ENCODE measurements around the gene CAMK1G.

DNA sequence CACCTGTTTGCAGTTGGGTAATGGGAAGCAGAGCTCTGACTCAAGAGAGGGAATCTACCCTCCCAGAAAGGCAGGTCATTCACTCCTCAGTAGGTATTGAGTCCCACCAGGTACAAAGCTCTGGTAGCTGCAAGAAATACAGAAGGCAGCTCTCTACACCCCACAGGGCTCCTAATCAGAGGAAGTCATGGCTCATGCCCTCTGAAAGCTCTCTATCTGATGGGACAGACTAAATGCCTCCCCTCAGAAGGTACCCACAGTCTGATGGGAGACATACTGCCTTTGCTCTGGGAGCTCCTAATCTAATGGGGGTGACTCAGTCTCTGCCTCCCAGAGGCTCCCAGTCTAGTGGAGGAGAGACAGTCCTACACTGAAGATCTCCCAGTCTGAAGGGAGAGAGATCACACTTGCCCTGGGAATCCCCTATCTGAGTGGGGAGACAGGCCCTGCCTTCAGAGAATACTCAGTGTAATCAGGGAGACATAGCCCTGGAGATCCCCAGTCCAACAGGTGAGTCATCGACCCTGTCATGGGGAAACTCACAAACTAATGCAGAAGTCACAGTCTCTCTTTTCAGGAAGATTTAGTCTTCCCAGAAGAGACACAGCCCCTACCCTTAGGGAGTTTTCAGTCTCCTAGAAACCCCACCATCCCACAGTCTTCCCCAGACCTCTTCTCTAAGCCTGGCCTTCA, 23.7 kb downstream of the CAMK1G start:
- TF ChIP-seq CTCF (IDR thresholded peaks at IDR 0.05) (no peak), REST (IDR thresholded peaks at IDR 0.05; ENCODE audit: low read depth, low read length) (no peak), CHD2 (IDR thresholded peaks at IDR 0.05; ENCODE audit: low read length, partially characterized antibody) (no peak), EZH2phosphoT487 (IDR thresholded peaks at IDR 0.05; ENCODE audit: borderline replicate concordance, low read depth) (no peak), EP300 (IDR thresholded peaks at IDR 0.05; ENCODE audit: borderline replicate concordance in 1 of 2, low read depth in 1 of 2, low read length in 1 of 2) (no peak), MAX (IDR thresholded peaks at IDR 0.05; ENCODE audit: low read depth) (no peak), TAF1 (IDR thresholded peaks at IDR 0.05; ENCODE audit: borderline replicate concordance, low read depth, low read length) (no peak), GABPA (IDR thresholded peaks at IDR 0.05; ENCODE audit: low read depth) (no peak), YY1 (IDR thresholded peaks at IDR 0.05; ENCODE audit: low read depth) (no peak), ELF1 (IDR thresholded peaks at IDR 0.05) (no peak), GATA2 (CRISPR knock-in tag; IDR thresholded peaks at IDR 0.05) (no peak), RAD21 (IDR thresholded peaks at IDR 0.05; ENCODE audit: low read length) (no peak)

Data from SK-N-SH (cell line).